A204.1 (cell line): ENCODE measurements around the gene SYN1.

Experiments used
- FAIRE-seq: peaks from 2 replicates; lab custom pipeline; 2012; peaks lifted over from hg19 to GRCh38; lab: Jason Lieb, UNC

SYN1 gene

DNA sequence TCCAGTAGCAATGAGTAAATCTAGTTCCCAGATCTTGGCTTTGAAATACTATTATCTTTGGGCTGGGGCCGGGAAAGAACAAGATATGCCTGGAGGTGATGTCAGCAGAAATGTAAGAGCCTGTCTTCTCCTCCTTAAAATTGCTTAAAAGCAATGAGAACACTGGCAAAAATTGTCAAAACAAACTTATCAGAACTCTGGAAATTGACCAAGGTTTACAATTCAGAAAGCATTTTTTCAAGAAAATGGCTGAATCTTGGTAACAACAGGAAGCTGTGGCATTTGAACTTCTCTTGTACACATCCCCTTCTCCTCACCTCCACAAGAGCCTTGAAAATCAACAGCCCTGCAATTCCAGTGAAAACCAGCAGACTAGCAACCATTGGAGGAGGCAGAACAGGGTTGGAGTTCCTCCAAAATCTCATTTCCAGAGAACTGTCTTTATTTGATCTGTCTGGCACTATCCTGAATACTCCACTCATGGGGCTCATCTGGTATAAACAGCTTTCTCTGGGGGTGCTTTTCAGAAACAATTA lies 23.9 kb downstream of the SYN1 start:
- FAIRE-seq = no peak

DNA sequence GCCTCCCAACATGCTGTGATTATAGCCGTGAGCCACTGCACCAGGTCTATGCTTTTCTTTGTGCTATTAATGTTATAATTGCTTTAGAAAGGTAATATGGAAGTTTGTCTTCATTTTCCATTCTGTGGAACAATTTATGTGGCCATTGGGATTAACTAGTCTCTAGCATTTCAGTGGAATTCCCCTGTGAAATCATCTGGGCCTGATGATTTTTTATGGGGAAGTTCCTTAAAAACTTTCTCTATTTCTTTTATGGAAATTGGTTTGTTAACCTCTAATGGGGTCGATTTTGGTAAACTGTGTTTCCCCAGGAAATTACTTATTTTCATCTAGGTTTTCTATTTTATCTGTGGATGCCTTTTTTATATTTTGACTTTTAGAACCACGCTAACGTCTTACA lies 26.1 kb downstream of the SYN1 start:
- no peak for FAIRE-seq

DNA sequence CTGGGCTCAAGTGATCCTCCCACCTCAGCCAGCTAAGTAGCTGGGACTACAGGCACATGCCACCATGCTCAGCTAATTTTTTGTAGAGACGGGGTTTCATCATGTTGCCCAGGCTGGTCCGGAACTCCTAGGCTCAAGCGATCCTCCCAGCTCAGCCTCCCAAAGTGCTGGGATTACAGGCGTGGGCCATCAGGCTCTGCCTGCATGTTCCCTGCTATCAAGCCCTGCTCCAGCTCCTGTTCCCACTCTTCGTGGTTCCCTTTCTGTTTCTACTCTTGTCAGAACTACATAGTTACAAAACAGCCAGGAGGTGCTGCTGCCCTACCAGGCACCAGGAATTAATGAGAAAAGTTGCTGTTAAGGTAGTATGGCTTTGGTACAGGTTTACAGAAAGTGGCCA lies 28.7 kb downstream of the SYN1 start:
- no peak for FAIRE-seq

DNA sequence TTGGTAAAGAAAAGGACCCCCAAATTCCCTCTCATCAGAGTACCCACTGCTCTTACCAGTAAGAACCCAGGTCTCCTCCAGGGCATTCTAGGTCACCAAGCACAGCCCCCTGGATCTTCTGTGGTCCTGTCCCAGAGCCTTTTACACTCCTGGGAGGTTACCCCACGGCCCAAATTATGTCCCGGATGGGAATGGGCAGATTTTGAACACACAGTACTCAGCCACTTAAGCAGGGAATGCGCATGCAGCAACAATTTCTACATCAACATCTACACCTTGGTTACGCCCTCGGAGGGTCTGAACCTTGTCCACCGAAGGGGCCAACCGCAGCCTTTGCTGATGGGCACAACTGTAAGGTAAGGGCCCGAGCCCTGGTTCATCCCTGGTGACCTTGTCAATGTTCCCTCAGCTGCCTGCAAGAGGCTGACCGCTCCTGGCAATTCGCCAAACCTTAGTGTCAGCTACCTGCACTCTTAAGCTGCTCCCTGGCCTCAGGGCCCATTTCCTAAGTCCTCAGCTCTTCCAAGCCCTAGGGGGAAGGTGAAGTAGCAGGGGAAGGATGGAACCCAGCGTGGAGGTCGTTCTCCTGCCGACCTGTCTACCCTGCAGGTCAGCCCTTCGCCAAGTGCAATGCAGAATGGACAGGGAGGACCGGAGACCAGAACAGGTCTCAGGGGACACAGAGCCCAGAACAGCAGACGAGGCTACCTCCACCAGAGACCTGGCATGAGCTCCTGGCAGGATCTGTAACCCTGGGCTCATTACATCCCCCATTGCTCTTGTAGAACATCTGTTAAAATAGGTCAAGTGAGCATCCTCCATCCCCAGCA lies 31.5 kb downstream of the SYN1 start:
- FAIRE-seq = no peak

DNA sequence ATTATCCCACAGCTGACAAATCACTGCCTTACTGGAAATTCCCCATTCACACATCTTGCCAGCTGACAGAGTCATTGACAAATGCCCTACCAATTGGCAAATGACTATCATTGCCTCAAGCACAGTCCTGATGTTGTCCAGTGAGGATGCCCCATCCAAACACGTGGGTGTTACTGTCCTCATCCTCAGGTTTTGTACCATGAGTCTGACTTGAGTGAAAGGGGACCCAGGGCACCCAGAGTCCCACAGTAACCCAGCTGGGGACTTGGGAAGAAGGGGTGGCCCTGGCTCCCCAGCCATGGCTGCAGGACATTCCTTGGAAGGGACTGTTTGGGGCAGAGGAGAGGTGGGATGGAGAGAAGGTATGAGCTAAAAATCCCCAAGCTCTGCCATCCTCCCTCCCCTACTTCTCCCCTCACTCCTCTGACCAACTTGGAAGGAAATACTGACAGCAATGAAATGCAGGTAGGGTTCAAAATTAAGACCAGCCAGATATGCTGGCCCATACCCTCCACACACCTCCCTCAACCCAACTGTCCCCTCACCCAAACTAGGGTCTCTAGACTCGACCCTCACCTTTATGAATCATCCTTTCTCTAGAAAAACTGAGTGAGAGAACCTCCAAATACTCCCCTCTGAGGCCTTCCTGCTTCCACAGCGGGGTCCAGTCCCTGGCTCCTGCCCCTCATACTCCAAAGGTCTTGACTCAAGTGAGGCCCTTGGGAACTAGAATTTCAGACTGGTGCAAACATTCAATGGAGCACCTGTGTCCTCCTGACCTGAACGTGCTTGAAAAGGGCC lies 32.4 kb downstream of the SYN1 start:
- FAIRE-seq = no peak

DNA sequence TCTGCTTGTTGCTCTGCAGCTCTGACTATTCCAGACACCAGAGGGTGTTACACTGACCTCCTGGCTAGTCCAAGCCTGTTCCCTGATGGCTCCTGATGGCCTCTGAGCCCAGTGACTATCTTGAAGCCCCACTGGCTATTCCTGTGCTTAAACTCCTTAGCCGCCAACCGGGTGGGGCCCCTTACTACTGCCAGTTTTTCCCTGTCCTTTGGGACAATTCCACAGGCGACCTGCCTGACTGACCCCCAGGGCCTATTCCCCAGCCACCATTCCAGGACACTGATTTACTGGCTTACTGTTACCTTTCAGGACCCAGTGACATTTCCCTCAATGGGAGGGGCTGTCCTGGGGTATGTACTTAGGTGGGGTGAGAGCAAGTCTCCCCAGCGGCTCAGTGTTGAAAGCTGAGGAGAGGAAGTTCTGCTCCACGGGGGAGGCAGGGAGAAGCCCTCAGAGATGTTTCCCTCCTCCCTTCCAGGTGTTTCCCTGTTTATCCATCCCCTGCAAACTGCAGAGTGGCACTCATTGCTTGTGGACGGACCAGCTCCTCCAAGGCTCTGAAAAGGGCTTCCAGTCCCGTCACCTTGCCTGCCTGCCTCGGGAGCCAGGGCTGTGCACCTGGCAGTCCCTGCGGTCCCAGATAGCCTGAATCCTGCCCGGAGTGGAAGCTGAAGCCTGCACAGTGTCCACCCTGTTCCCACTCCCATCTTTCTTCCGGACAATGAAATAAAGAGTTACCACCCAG lies 33.4 kb downstream of the SYN1 start:
- FAIRE-seq = no peak

DNA sequence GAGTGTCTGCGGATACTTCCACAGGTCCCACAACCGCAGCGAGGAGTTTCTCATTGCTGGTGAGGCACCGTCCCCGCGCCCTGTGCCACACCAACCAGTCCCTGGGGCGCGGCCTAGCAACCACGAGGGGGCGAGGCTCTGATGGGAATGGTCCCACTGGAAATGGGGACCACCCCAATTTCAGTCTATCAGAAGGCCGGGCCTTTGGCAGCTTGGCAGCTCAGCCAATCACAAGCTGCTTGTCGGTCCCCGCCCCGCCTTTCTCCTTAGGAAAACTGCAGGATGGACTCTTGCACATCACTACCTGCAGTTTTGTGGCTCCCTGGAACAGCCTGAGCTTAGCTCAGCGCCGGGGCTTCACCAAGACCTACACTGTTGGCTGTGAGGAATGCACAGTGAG lies 34.4 kb downstream of the SYN1 start:
- no peak for FAIRE-seq

DNA sequence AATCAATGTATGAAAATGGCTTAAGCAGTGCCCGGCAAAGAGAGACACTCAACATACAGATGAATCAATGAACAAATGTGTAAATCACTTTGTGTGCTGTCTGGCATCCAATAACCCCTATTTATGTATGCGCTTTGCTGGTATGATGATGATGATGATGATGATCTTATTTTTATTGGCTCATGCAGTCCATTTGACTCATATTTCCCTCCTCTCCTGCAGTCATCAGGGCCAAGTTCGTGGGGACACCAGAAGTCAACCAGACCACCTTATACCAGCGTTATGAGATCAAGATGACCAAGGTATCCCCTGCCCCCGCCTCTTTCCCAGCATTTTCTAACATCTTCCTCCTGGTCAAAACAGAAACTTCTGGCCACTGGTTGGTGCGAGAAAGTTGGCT lies 34.9 kb downstream of the SYN1 start:
- no peak for FAIRE-seq

DNA sequence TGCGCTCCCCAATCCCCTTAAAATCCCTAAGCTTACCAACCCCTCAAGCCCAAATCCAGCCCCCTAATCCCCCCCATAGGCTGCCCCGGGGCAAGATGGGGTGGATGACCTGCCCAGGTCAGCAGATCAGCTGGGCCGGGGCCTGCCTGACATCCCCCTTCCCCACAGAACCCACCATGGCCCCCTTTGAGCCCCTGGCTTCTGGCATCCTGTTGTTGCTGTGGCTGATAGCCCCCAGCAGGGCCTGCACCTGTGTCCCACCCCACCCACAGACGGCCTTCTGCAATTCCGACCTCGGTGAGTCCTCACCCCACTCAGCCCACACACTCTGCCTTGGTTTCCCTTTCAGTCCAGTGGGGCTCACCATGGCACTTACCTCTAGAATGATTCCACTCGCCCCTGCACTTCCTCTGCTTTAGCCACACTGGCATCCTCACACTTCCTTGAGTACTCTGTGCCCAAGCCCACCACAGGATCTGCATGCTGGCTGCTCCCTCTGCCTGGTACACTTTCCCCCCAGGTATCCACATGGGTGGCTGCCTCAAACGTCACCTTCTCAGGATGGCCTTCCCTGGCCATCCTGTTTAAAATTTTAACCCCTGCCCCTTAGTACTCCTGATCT lies 36.3 kb downstream of the SYN1 start:
- no peak for FAIRE-seq

DNA sequence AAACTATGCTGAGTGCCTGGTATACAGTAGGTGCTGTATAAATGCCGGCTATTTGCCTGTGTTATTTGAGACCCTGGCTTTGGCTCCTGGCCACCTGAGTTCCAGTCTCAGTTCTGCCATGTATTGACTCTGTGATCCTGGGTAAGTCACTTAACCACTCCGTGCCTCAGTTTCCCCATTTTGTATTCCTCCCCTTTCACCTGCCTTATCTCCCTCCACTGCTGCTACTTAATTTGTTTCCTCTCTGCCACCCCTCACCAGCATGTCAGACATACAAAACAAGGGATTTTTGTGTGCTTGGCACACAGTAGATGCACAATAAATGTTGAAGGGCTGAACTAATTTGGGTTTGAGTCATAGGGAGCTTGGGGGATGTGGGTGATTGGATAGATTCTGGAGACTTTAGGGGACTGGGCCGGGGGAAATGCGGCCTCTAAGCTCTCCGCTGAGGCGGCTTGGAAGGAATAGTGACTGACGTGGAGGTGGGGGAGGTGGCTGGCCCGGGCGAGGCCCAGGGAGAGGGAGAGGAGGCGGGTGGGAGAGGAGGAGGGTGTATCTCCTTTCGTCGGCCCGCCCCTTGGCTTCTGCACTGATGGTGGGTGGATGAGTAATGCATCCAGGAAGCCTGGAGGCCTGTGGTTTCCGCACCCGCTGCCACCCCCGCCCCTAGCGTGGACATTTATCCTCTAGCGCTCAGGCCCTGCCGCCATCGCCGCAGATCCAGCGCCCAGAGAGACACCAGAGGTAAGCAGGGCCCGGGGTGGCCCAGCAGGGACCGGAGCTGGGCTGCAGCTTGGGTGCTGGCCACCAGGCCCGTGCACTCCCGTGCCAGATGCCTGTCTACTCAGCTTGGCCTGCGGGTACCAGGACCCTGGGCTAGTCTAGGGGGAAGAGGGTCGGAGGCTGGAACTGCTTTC lies 37.7 kb downstream of the SYN1 start, which contains the start of gene TIMP1:
TIMP1 (plus strand) TSS at position 706 of the 917 bp plus-strand sequence. CDS start 980 bp downstream, outside the sequence.
- peak; percentile 29 for FAIRE-seq

DNA sequence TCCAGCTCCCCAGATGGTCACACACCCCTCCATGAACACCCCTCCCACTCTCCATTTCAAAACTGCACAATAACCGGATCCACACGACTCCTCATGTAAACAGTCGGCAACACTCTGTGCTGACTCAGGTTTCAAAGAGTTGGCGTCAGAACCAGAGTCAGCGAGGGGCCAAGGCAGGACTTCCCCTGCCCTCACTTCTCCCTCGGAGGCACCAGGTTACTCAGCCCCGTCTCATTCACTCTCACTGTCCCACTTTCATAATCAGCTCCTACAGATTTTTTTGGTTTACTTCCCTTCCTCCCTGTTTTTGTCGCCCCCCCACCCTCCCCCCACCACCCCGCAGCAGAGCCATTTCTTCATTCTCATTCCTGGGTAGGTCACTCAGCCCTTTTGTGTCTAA lies 40.1 kb downstream of the SYN1 start:
- FAIRE-seq = no peak

DNA sequence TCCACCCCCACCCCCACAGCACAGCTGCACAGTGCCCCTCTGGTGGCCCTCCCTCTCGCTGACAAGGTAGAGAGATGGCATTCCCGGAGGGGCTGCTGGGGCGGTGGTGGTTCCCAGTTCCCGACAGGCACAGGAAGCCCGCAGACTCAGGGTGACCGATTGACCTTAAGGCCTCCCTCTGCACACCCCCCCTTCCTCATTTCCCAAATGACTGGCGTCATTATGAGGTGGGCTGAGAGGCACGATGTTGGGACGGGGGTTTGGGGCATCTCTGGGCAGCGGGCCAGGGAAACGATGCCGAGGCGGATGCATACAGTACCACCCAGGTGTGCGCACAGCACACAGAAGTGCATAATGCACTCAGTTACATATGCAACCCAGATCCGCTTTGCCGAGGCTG lies 41.0 kb downstream of the SYN1 start:
- no peak for FAIRE-seq

DNA sequence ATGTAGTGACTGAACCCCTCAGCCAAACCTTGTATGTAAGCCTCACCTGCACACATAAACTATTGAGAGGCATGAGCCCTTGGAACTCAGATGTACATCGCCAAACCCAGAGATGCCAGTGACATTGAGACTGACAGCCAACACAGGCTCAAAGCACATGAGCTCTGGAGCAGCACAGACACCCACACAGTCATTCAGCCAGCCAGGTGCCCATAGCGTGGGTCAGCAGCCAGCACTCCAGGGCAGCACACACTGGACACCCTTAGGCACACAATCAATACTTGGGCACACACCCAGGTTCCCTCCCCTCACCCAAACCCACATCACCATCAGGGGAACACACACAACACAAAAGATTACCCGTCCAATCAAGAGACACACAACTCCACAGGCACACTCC lies 41.8 kb downstream of the SYN1 start:
- FAIRE-seq = no peak

DNA sequence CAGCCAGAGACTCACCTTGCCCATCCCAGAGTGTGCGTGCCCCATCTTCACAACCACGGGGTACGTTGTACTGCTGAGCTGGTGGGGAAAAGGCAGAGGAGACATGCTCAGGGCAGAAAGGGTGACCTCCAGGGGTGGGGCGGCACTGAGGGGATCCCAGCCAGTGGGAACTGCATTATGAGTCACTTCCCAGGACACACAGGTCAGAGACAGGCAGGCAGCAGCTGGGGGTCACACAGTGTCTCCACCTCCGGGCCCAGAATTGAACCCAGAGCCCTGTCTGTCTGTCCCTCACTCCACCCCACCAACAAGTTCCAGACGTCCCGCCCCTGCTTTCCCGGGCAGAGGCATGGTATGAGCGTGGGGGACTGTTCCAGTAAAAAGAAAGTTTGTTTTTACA lies 42.2 kb downstream of the SYN1 start:
- FAIRE-seq = no peak

DNA sequence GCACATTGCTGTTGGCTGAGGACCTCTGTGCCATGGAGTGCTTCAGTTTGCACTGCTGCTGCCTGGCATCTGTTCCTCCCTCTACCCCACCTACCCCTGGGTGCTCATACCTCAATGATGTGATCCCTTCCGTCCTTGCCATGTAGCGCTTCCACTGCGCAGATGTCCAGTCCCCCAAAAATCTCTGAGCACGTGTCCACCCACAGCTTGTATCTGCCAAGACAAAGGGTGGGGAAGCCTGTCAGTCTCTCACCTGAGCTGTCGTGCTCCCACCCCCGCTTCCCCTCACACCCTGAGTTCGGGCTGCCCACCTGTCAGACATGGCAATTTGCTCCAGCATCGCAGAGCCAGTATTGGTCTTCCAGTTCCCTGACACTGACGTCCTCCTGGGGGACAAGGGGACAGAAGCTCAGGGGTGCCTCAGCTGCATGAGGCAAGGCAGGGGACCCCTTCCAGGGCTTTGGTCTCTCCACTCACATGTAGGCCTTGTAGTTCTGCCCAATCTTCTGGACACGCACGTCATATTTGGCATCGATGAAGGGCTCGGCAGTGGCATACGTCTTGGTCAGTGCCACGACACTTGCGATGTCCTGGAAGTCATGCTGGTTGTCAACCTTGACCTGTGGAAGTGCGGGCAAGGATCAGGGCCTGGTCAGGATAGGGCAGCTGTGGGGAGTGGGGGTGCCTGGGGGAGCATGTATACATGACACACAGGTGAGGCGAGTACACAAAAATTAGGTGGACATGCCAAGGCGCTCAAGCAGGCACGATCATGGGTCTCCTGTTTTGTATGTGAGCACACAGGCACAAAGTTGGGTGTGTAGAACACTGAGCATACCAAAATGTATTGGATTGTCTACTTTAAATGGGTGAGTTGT lies 43.4 kb downstream of the SYN1 start:
- no peak for FAIRE-seq

DNA sequence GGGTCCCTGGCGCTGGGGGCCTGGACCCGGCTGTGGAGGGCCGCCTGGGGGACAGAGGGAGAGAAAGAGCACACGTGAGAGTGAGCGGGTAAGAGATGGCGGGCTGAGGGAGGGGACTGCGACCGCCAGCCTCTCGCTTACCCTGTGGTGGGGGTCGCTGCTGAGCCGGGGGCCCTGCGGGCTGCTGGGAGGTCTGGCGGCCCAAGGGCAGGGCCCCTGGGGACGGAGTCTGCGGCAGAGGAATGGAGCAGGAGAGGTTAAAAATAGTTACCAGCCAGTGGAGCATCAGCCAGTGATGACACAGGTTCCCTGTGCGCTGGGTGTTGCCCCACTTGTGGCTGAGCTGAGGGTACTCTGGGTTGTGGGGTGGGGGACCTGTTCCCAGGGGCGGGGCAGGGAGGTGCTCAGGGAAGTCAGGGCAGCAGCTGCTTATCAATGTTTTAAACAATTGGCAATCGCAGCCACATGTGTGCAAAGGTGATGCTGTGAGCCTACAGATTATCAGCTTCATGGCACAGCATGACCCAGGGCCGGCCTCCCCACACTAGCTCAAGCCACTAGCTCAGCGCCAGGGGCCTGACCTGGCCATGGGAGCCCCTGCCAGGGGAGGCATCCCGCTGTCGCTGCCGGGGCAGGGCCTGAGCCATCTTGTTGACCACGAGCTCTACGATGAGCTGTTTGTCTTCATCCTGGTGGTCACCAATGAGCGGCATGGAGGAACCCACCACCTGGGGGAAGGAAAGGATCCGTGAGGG lies 44.9 kb downstream of the SYN1 start:
- FAIRE-seq = no peak

DNA sequence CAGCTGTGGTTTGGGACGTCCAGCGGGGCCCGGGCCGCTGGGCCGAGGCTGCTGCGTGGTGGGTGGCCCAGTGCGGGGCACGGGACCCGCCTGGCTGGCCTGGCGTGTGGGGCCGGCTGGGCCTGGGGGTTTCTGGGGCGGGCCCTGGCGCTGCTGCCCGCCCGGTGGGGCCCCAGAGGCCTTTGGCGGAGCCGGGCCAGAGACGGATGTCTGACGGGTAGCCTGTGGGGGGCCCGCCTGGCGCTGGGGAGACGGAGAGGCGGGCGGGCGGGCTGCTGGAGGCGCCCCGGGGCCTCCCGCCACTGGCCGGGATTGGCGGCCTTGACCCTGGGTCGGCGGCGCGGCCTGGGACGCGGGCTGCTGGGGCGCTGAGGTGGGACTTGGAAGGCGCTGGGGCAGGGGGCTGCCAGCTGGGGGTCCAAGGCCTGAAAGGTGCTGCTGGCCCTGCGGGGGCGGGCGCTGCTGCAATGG lies 45.5 kb downstream of the SYN1 start:
- FAIRE-seq = no peak

DNA sequence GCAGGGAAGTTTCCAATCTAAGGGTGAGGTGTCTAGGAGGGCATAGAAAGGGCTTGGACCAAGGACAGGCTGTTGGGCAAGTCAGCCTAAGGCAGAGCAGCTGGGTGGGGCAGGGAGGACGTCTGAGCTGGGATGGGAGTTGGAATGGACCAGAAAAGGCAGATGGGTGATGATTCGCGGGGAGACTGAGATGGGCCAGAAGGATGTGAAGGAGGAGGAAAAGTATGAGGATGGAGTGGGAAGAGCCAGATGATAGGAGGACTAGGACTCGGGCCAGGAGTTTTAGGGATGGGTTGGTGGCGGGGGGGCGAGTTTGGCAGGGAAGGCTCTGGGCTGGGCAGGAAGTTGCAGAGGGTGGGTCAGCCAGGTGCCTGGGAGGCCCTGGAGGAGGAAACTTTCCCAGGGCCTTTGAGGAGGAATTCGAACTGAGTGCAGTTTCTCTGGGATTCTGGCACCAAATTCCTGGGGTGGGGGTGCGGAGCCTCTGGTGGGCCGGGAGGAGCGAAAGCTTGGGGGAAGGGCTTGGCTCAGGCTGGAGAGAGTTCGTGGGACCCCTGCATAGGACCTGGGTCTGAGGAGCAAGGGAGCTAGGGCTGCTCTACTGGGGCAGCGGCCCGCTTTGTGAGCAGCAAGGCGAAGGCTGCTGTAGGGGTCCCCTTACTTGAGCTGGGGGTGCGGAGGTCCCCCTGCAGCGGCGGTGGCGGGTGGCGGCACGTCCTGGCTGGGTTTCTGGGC lies 46.1 kb downstream of the SYN1 start:
- no peak for FAIRE-seq
